ENCODE results near the gene CCDC86. TPM values are rescaled to one million over a fixed set of nuclear protein-coding genes. Genes with fewer than 3 reads are reported as not detected.

The CCDC86 gene
- polyA plus RNA-seq, 1 of the 3 experiments (the other 2 are of a cell fraction), result 34.7 TPM

DNA sequence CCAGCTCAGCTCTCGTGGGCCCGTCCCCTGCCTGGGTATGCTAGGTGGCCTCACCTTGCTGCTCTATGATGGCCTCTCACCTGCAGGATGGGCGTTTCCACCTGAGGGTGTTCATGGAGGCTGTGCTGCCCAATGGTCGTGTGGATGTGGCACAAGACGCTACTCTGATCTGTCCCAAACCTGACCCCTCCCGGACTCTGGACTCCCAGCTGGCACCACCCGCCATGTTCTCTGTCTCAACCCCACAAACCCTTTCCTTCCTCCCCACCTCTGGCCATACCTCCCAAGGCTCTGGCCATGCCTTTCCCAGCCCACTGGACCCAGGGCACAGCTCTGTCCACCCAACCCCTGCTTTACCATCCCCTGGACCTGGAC is 27.5 kb downstream of the CCDC86 start:
- ChIA-PET CTCF (interaction anchor here (1.3 to 7.7 kb wide), 2 partner anchors 18 to 39 kb away, joined by 5 to 56 read pairs; no protein-coding TSS in a partner anchor), POLR2A (no interaction called here)
- H4K20me1 ChIP-seq (ENCODE audit: insufficient read depth), result no peaks in the 10 kb centered on the region
- H3K4me1 ChIP-seq (ENCODE audit: control insufficient read depth in 1 of 2, insufficient read depth in 2 of 2, low read depth in 1 of 2, low read length in 1 of 2), result peaks cover 0 to 8% of the 10 kb centered on the region in 2 experiments; a peak in 1 of 4 replicates
- no peak overlapping the region for H2AFZ ChIP-seq (ENCODE audit: low read depth)
- no peak for TF ChIP-seq NRF1 (IDR thresholded peaks at IDR 0.05; ENCODE audit: low read depth, low read length)
- TF ChIP-seq GATA2 (CRISPR knock-in tag; IDR thresholded peaks at IDR 0.05), result no peak
- TF ChIP-seq IRF3 (IDR thresholded peaks at IDR 0.05; ENCODE audit: low read depth, low read length), result no peak
- no peak for TF ChIP-seq PBX3 (IDR thresholded peaks at IDR 0.05)
- TF ChIP-seq CTCF (IDR thresholded peaks at IDR 0.05), result no peak
- TF ChIP-seq REST (IDR thresholded peaks at IDR 0.05; ENCODE audit: low read depth, low read length), result no peak
- no peak for TF ChIP-seq TAF1 (IDR thresholded peaks at IDR 0.05; ENCODE audit: borderline replicate concordance, low read depth, low read length)
- TF ChIP-seq SIN3A (IDR thresholded peaks at IDR 0.05; ENCODE audit: borderline replicate concordance, low read depth, low read length), result no peak
- TF ChIP-seq EP300 (IDR thresholded peaks at IDR 0.05; ENCODE audit: borderline replicate concordance in 1 of 2, low read depth in 1 of 2, low read length in 1 of 2), result no peak
- no peak for TF ChIP-seq RAD21 (IDR thresholded peaks at IDR 0.05; ENCODE audit: low read length)
- TF ChIP-seq JUND (IDR thresholded peaks at IDR 0.05), result no peak
- TF ChIP-seq TEAD4 (IDR thresholded peaks at IDR 0.05; ENCODE audit: borderline replicate concordance, insufficient read depth), result no peak
- no peak for TF ChIP-seq FOXM1 (IDR thresholded peaks at IDR 0.05; ENCODE audit: low read depth)
- TF ChIP-seq MEF2A (IDR thresholded peaks at IDR 0.05; ENCODE audit: borderline replicate concordance, low read depth), result no peak
- TF ChIP-seq RFX5 (IDR thresholded peaks at IDR 0.05; ENCODE audit: low read length), result no peak
- H3F3A ChIP-seq (replicated peaks; ENCODE audit: insufficient read depth), result no peaks in the 10 kb centered on the region
- no peaks in the 10 kb centered on the region for H3K9me3 ChIP-seq
- H3K4me3 ChIP-seq (ENCODE audit: low read depth in 2 of 2, low read length in 1 of 2), result no peak overlapping the region
- no peaks in the 10 kb centered on the region for H3K79me2 ChIP-seq (ENCODE audit: insufficient read depth)
- H3K27ac ChIP-seq (ENCODE audit: low read depth in 2 of 2, low read length in 1 of 2), result no peak overlapping the region
- no peaks in the 10 kb centered on the region for H3K36me3 ChIP-seq (replicated peaks in 1 of 2; ENCODE audit: control insufficient read depth in 1 of 2, insufficient read depth in 2 of 2, low read length in 1 of 2)
- DNase-seq, result no peak
- no peaks in the 10 kb centered on the region; the same call in 1 of the 2 replicates for H3K27me3 ChIP-seq (ENCODE audit: insufficient read depth)
- no peaks in the 10 kb centered on the region for H3K9me2 ChIP-seq
- no peak overlapping the region for H3K9ac ChIP-seq
- 67% methylated on average over 1 of the region's 7 CpGs for WGBS (ENCODE audit: low lambda C conversion rate)
- H3K4me2 ChIP-seq, result no peak overlapping the region

Measured in SK-N-SH (cell line).